PFSK-1 (cell line): ENCODE measurements around the gene DHRS7.

Experiments used
- FOXP2 ChIP-seq: optimal IDR thresholded peaks from 2 replicates; pipeline ENCODE3; 2011; ENCODE audit warnings: borderline replicate concordance, control low read depth, inconsistent platforms; ENCODE audit not compliant: insufficient read depth; ENCODE audit errors: extremely low read length, extremely low read depth
- POLR2AphosphoS5 ChIP-seq: IDR thresholded peaks from 2 replicates; pipeline ENCODE4 v1.6.1; 2012; ENCODE audit warnings: low read depth, mild to moderate bottlenecking, control low read depth, low read length, moderate library complexity
- REST ChIP-seq, 2 experiments: IDR thresholded peaks; 2 replicates each; pipeline versions ENCODE4 v1.6.1 to v1.8.0; 2011 to 2012; ENCODE audit warnings: low read depth in 2 of 2, low read length in 2 of 2, control low read depth in 1 of 2, inconsistent platforms in 1 of 2, mild to moderate bottlenecking in 1 of 2, moderate library complexity in 1 of 2; ENCODE audit not compliant: insufficient read depth in 1 of 2
- SIN3A ChIP-seq: IDR thresholded peaks from 2 replicates; pipeline ENCODE4 v1.6.1; 2012; ENCODE audit warnings: mild to moderate bottlenecking, low read length, moderate library complexity, borderline replicate concordance; ENCODE audit not compliant: insufficient read depth
- TAF1 ChIP-seq: IDR thresholded peaks from 2 replicates; pipeline ENCODE4 v1.6.1; 2012; ENCODE audit warnings: low read length, control low read depth, borderline replicate concordance; ENCODE audit not compliant: insufficient read depth

Gene DHRS7

GRCh38 chr14:60204843-60205774, 39.9 kb upstream of the DHRS7 start:
- no peak for TF ChIP-seq POLR2AphosphoS5
- TF ChIP-seq TAF1 = no peak
- no peak for TF ChIP-seq REST (IDR thresholded peaks at IDR 0.05; ENCODE audit: insufficient read depth in 1 of 2, low read depth in 2 of 2, low read length in 2 of 2)
- no peak for TF ChIP-seq SIN3A
- no peak for TF ChIP-seq FOXP2

GRCh38 chr14:60204104-60204842, 39.1 kb upstream of the DHRS7 start:
- no peak for TF ChIP-seq REST (IDR thresholded peaks at IDR 0.05; ENCODE audit: insufficient read depth in 1 of 2, low read depth in 2 of 2, low read length in 2 of 2)
- TF ChIP-seq FOXP2 = no peak
- no peak for TF ChIP-seq SIN3A
- TF ChIP-seq POLR2AphosphoS5 = no peak
- TF ChIP-seq TAF1 = no peak

GRCh38 chr14:60199321-60199720, 34.1 kb upstream of the DHRS7 start:
- TF ChIP-seq SIN3A = no peak
- TF ChIP-seq POLR2AphosphoS5 = no peak
- TF ChIP-seq FOXP2 = no peak
- TF ChIP-seq TAF1 = no peak
- TF ChIP-seq REST (IDR thresholded peaks at IDR 0.05; ENCODE audit: insufficient read depth in 1 of 2, low read depth in 2 of 2, low read length in 2 of 2) = no peak

GRCh38 chr14:60197629-60198303, 32.6 kb upstream of the DHRS7 start:
- no peak for TF ChIP-seq POLR2AphosphoS5
- TF ChIP-seq FOXP2 = no peak
- no peak for TF ChIP-seq REST (IDR thresholded peaks at IDR 0.05; ENCODE audit: insufficient read depth in 1 of 2, low read depth in 2 of 2, low read length in 2 of 2)
- no peak for TF ChIP-seq SIN3A
- no peak for TF ChIP-seq TAF1
